H1 (cell line): ENCODE results near the gene GNAQ. TPM values are rescaled to one million over a fixed set of nuclear protein-coding genes. Genes with fewer than 3 reads are reported as not detected.

ENCODE experiments used
- CTCF ChIA-PET: fragments of 300-600 bp; sonication (Branson Sonifier 250); formaldehyde crosslinking; loops from one replicate; lab custom pipeline; 2021; ENCODE audit not compliant: partially characterized antibody; lab: Charles Lee
- POLR2A ChIA-PET: fragments of 300-600 bp; sonication (Branson Sonifier 250); formaldehyde crosslinking; loops from one replicate; lab custom pipeline; 2021; ENCODE audit warnings: inconsistent platforms; ENCODE audit not compliant: partially characterized antibody; lab: Charles Lee
- DNase-seq, 2 experiments: peaks; one replicate each; pipeline versions ENCODE4 v3.0.0 to v3.0.0-alpha.2; 2010 to 2022; ENCODE audit warnings: low spot score in 2 of 2, low read depth in 1 of 2, mixed read lengths in 1 of 2
- FAIRE-seq: peaks from 2 replicates; lab custom pipeline; 2011; peaks lifted over from hg19 to GRCh38; lab: Jason Lieb, UNC
- H2AFZ ChIP-seq: 2 replicates; pipeline ENCODE4 v1.8.1; 2012; ENCODE audit warnings: low read length, inconsistent platforms
- H2AK5ac ChIP-seq: 2 replicates; pipeline ENCODE4 v1.6.1; 2013; ENCODE audit warnings: low read depth, low read length
- H2BK120ac ChIP-seq: replicated peaks from 2 replicates; pipeline ENCODE3; 2013; ENCODE audit warnings: low read depth, low read length, inconsistent platforms
- H2BK12ac ChIP-seq: 2 replicates; pipeline ENCODE4 v1.6.1; 2013; ENCODE audit warnings: low read depth, low read length
- H2BK15ac ChIP-seq: 2 replicates; pipeline ENCODE4 v1.6.1; 2013; ENCODE audit warnings: low read length
- H2BK20ac ChIP-seq: 2 replicates; pipeline ENCODE4 v1.6.1; 2013; ENCODE audit warnings: low read length
- H2BK5ac ChIP-seq: 2 replicates; pipeline ENCODE4 v1.6.1; 2013; ENCODE audit warnings: low read depth, low read length
- H3K14ac ChIP-seq: 2 replicates; pipeline ENCODE4 v1.6.1; 2013; ENCODE audit warnings: inconsistent platforms; ENCODE audit not compliant: insufficient read length
- H3K18ac ChIP-seq: 2 replicates; pipeline ENCODE4 v1.6.1; 2013; ENCODE audit warnings: low read length; ENCODE audit errors: extremely low read depth
- H3K23ac ChIP-seq: 2 replicates; pipeline ENCODE4 v1.6.1; 2013; ENCODE audit warnings: inconsistent platforms; ENCODE audit not compliant: insufficient read length
- H3K23me2 ChIP-seq: 2 replicates; pipeline ENCODE4 v1.6.1; 2013; ENCODE audit warnings: low read depth, low read length
- H3K27ac ChIP-seq: 2 replicates; pipeline ENCODE4 v1.6.1; 2011; ENCODE audit warnings: low read depth, low read length, inconsistent platforms
- H3K27me3 ChIP-seq, 4 experiments: replicated peaks in 1 of 4; 1 replicate in 1 of 4; 2 replicates in 3 of 4; pipeline versions ENCODE4 v1.6.1 to v1.8.1; 2011 to 2013; ENCODE audit warnings: low read length in 3 of 4, mild to moderate bottlenecking in 3 of 4, inconsistent platforms in 2 of 4, mixed read lengths in 2 of 4, moderate library complexity in 1 of 4; ENCODE audit not compliant: control insufficient read depth in 3 of 4, insufficient read depth in 3 of 4; ENCODE audit errors: extremely low read depth in 1 of 4
- H3K36me3 ChIP-seq, 4 experiments: 2 replicates each; pipeline versions ENCODE4 v1.6.1 to v1.8.1; 2011 to 2013; ENCODE audit warnings: mild to moderate bottlenecking in 4 of 4, low read length in 3 of 4, moderate library complexity in 2 of 4, control low read depth in 1 of 4, inconsistent platforms in 1 of 4; ENCODE audit not compliant: insufficient read depth in 4 of 4, control insufficient read depth in 2 of 4
- H3K4ac ChIP-seq: replicated peaks from 2 replicates; pipeline ENCODE3; 2013; ENCODE audit warnings: low read length, low read depth, mixed read lengths, inconsistent platforms; ENCODE audit not compliant: insufficient read length
- H3K4me1 ChIP-seq, 4 experiments: replicated peaks in 1 of 4; 1 replicate in 1 of 4; 2 replicates in 3 of 4; pipeline versions ENCODE4 v1.6.1 to v1.8.1; 2011 to 2013; ENCODE audit warnings: low read length in 3 of 4, inconsistent platforms in 2 of 4, mixed read lengths in 1 of 4; ENCODE audit not compliant: insufficient read depth in 4 of 4, control insufficient read depth in 3 of 4
- H3K4me2 ChIP-seq, 2 experiments: 2 replicates each; pipeline versions ENCODE4 v1.6.1 to v1.8.1; 2011 to 2013; ENCODE audit warnings: low read depth in 2 of 2, low read length in 2 of 2, control low read depth in 1 of 2, inconsistent platforms in 1 of 2, mild to moderate bottlenecking in 1 of 2; ENCODE audit not compliant: insufficient read depth in 1 of 2
- H3K4me3 ChIP-seq, 4 experiments: fragments of 200-600, 300-600 bp in 1 of 4; sonication (generic), shearing (Covaris generic), sonication (Bioruptor Twin) in 1 of 4; 2 replicates each; pipeline versions ENCODE4 v1.5.1 to v1.8.1; 2011 to 2016; ENCODE audit warnings: low read length in 4 of 4, low read depth in 3 of 4, control low read depth in 2 of 4, inconsistent platforms in 2 of 4, mild to moderate bottlenecking in 2 of 4, mixed read lengths in 1 of 4, moderate library complexity in 1 of 4; ENCODE audit not compliant: insufficient read depth in 2 of 4; ENCODE audit errors: extremely low read depth in 1 of 4
- H3K56ac ChIP-seq: replicated peaks from 2 replicates; pipeline ENCODE3; 2013; ENCODE audit warnings: low read depth, mild to moderate bottlenecking, mixed read lengths, low read length, inconsistent platforms; ENCODE audit not compliant: insufficient read length
- H3K79me1 ChIP-seq: 2 replicates; pipeline ENCODE4 v1.6.1; 2013; ENCODE audit warnings: low read depth, low read length, control low read depth
- H3K79me2 ChIP-seq, 2 experiments: 2 replicates each; pipeline versions ENCODE4 v1.6.1 to v1.8.1; 2012 to 2013; ENCODE audit warnings: low read length in 2 of 2, mild to moderate bottlenecking in 2 of 2, inconsistent platforms in 1 of 2; ENCODE audit not compliant: insufficient read depth in 2 of 2, control insufficient read depth in 1 of 2
- H3K9ac ChIP-seq, 4 experiments: replicated peaks in 1 of 4; 1 replicate in 1 of 4; 2 replicates in 3 of 4; pipeline versions ENCODE4 v1.6.1 to v1.8.1; 2011 to 2013; ENCODE audit warnings: low read depth in 3 of 4, low read length in 3 of 4, control low read depth in 2 of 4, mild to moderate bottlenecking in 2 of 4, moderate library complexity in 2 of 4, inconsistent platforms in 1 of 4; ENCODE audit errors: extremely low read depth in 1 of 4
- H3K9me3 ChIP-seq, 2 experiments: 2 replicates each; pipeline versions ENCODE4 v1.6.1 to v1.8.1; 2012 to 2013; ENCODE audit warnings: mild to moderate bottlenecking in 2 of 2, moderate library complexity in 2 of 2, control low read depth in 1 of 2, inconsistent platforms in 1 of 2, low read depth in 1 of 2, low read length in 1 of 2, mixed read lengths in 1 of 2; ENCODE audit not compliant: insufficient read depth in 2 of 2
- H4K20me1 ChIP-seq, 2 experiments: replicated peaks in 1 of 2; 2 replicates each; pipeline versions ENCODE3 to v1.8.1; 2011 to 2013; ENCODE audit warnings: inconsistent platforms in 2 of 2, low read length in 2 of 2, mild to moderate bottlenecking in 1 of 2; ENCODE audit not compliant: insufficient read depth in 2 of 2, control insufficient read depth in 1 of 2
- H4K5ac ChIP-seq: 2 replicates; pipeline ENCODE4 v1.6.1; 2013; ENCODE audit warnings: low read length, low read depth, mixed read lengths, inconsistent platforms; ENCODE audit not compliant: insufficient read length
- H4K8ac ChIP-seq: 2 replicates; pipeline ENCODE4 v1.8.0; 2013; ENCODE audit warnings: mild to moderate bottlenecking, moderate library complexity, low read length, inconsistent platforms; ENCODE audit not compliant: insufficient read depth; ENCODE audit errors: extremely low read depth
- H4K91ac ChIP-seq: replicated peaks from 2 replicates; pipeline ENCODE3; 2013; ENCODE audit warnings: low read length, mixed read lengths, inconsistent platforms; ENCODE audit not compliant: insufficient read length
- CEBPB ChIP-seq: IDR thresholded peaks from 2 replicates; pipeline ENCODE4 v1.6.1; 2012; ENCODE audit warnings: low read depth, low read length
- CHD1 ChIP-seq: IDR thresholded peaks from 2 replicates; pipeline ENCODE4 v1.6.1; 2012; ENCODE audit warnings: low read depth, low read length, improper control_type of control experiment
- MAFK ChIP-seq: IDR thresholded peaks from 2 replicates; pipeline ENCODE4 v1.6.1; 2012; ENCODE audit warnings: low read depth, mild to moderate bottlenecking, improper control_type of control experiment, low read length
- POU5F1 ChIP-seq: IDR thresholded peaks from 2 replicates; pipeline ENCODE4 v1.6.1; 2011; ENCODE audit warnings: low read depth, mild to moderate bottlenecking, low read length, moderate library complexity
- SIN3A ChIP-seq, 2 experiments: IDR thresholded peaks in 1 of 2; conservative IDR thresholded peaks in 1 of 2; 2 replicates each; pipeline ENCODE4 v1.6.1; 2011 to 2012; ENCODE audit warnings: low read length in 2 of 2, improper control_type of control experiment in 1 of 2, low read depth in 1 of 2, mild to moderate bottlenecking in 1 of 2
- SP2 ChIP-seq: IDR thresholded peaks from 2 replicates; pipeline ENCODE4 v1.6.1; 2012; ENCODE audit warnings: mild to moderate bottlenecking, low read length, inconsistent platforms
- TAF1 ChIP-seq: IDR thresholded peaks from 2 replicates; pipeline ENCODE4 v1.6.1; 2011; ENCODE audit warnings: mild to moderate bottlenecking, low read depth, low read length
- WGBS, 2 experiments: shearing (Covaris generic) in 1 of 2; methylation state at CpG; one replicate each; pipeline versions ENCODE4 v1.1.6 to v1.1.7; 2013 to 2015; ENCODE audit warnings: low lambda C conversion rate in 2 of 2, mixed read lengths in 2 of 2, inconsistent platforms in 1 of 2, low coverage in 1 of 2, missing lambda C conversion rate in 1 of 2; ENCODE audit not compliant: insufficient replicate concordance in 2 of 2, insufficient coverage in 1 of 2, insufficient read length in 1 of 2; ENCODE audit errors: extremely low coverage in 1 of 2, missing lambda C conversion rate in 1 of 2; 5-methylcytosine and 5-hydroxymethylcytosine counted together
- long read RNA-seq, 2 experiments: library from RNA in 1 of 2; library from capped mRNA in 1 of 2; stranded (forward); transcript quantifications; one replicate each; pipeline ENCODE4 v2.0.0, GENCODE V29; 2021; ENCODE audit warnings: inconsistent platforms in 1 of 2
- polyA minus RNA-seq, 3 experiments: library from RNA; depleted of rRNA, polyadenylated mRNA; stranded (reverse); fragments of >200 nt; gene quantifications; 1 replicate in 2 of 3; 2 replicates in 1 of 3; pipeline ENCODE4 v1.2.3, GENCODE V29; 2011
- polyA plus RNA-seq, 7 experiments: library from polyadenylated mRNA; depleted of rRNA in 3 of 7; stranded (reverse) in 5 of 7; unstranded in 2 of 7; fragments of >200 nt in 5 of 7; fragments of 200-250 nt in 2 of 7; gene quantifications; 1 replicate in 5 of 7; 2 replicates in 1 of 7; 4 replicates in 1 of 7; pipeline versions ENCODE4 v1.2.1 to v1.2.3, GENCODE V29; 2011 to 2013; ENCODE audit warnings: missing spikeins in 2 of 7, mixed read lengths in 2 of 7
- total RNA-seq: library from RNA; stranded (reverse); fragmentation: NEBNext Ultra II Directional; extraction: Animal tissue kit (Norgen Biotek cat#: 25700); gene quantifications from 2 replicates; pipeline ENCODE4 v1.2.1, GENCODE V29; 2021

The GNAQ gene
- total RNA-seq (58.6 and 63.8 TPM in 2 replicates), polyA plus RNA-seq (2011; rRNA removed) (16.4 and 22.8 TPM in 2 replicates), polyA minus RNA-seq (2011; rRNA and poly(A)+ RNA removed) (93.6 and 106 TPM in 2 replicates)
- 18.8 TPM for polyA plus RNA-seq (2011; cell fraction: cytosol; rRNA removed)
- polyA plus RNA-seq (2011; cell fraction: nucleus; rRNA removed), result 20.1 TPM
- polyA plus RNA-seq (2012, experiment 1 of 2), result 22.8 to 37.7 TPM (median 30.2 TPM) in 4 replicates
- polyA plus RNA-seq (2012, experiment 2 of 2), result 2.3 TPM
- polyA plus RNA-seq (2013, experiment 1 of 2), result 33.6 TPM
- polyA plus RNA-seq (2013, experiment 2 of 2), result 28.9 TPM
- 28.7 TPM for polyA minus RNA-seq (2011; cell fraction: cytosol; rRNA and poly(A)+ RNA removed)
- polyA minus RNA-seq (2011; cell fraction: nucleus; rRNA and poly(A)+ RNA removed), result 63.2 TPM
- long read RNA-seq, experiment 1, full-length matches to known transcripts, result 3 of 36 reads
- long read RNA-seq, experiment 1, partial matches to known transcripts, result 5 of 36 reads
- long read RNA-seq, experiment 1, other reads (novel, unspliced or antisense), result 28 of 36 reads
- long read RNA-seq, experiment 2, partial matches to known transcripts, result 0 of 4 reads
- long read RNA-seq, experiment 2, other reads (novel, unspliced or antisense), result 4 of 4 reads

DNA sequence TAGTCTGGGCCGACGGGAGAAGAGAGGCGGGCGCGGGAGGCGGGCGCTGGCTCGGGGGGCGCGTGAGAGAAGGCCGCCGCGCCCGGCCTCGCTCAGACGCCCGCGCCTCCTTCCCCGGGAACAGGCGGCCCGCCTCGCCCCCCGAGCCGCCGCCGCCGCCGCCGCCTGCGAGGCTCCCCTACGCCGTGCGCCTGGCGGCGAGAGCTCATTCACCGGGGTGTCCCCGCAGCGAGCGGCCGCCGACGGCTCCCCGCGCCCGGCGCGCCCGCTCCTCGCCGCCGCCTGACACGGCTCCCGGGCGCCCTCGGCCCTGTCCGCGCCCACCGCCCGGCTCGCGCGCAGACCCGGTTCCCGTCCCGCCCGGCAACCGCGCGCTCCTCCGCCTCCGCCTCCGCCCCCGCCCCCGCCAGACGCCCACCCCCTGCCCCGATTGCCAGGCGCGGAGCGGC lies at the start of gene GNAQ:
TSS of gene GNAQ (minus strand) at position 368 of the 449 bp plus-strand sequence. CDS start 576 bp downstream, outside the sequence.
- Histone ChIP-seq H2BK15ac (no peak within 1 kb of the TSS), H3K4me3 (peak within 1 kb of the TSS; percentile 86 to 98 (median 90)), H3K9ac (peak within 1 kb of the TSS; percentile 69 to 95 (median 76)), H4K20me1 (peaks cover 2 to 3% of the 10 kb centered on the region in 2 experiments), H3K4me2 (peak within 1 kb of the TSS; percentile 91 to 95), H3K14ac (no peak within 1 kb of the TSS), H3K23ac (no peak within 1 kb of the TSS), H2BK12ac (no peak within 1 kb of the TSS), H3K56ac (peak within 1 kb of the TSS; percentile 42), H3K27me3 (no peaks in the 10 kb centered on the region), H3K23me2 (peaks cover 7% of the 10 kb centered on the region; the same call in 1 of the 2 replicates), H3K18ac (peak within 1 kb of the TSS; percentile 36), H2AK5ac (no peak within 1 kb of the TSS), H4K5ac (peak within 1 kb of the TSS; percentile 9), H4K91ac (peak within 1 kb of the TSS; percentile 56), H2AFZ (peak within 1 kb of the TSS; percentile 63; the same call in 1 of the 2 replicates), H2BK120ac (no peak within 1 kb of the TSS), H3K4me1 (peaks cover 0 to 8% (median 2%) of the 10 kb centered on the region in 4 experiments; a peak in 4 of 7 replicates), H3K36me3 (no peaks in the 10 kb centered on the region), H2BK20ac (no peak within 1 kb of the TSS), H3K79me2 (peaks cover 0 to 42% of the 10 kb centered on the region in 2 experiments; a peak in 3 of 4 replicates), H2BK5ac (no peak within 1 kb of the TSS), H3K27ac (peak within 1 kb of the TSS; percentile 84), H3K9me3 (no peaks in the 10 kb centered on the region), H4K8ac (peak within 1 kb of the TSS; percentile 89), H3K79me1 (peaks cover 4% of the 10 kb centered on the region), H3K4ac (no peak within 1 kb of the TSS)
- no peak for FAIRE-seq
- no peak for DNase-seq
- ChIA-PET CTCF (interaction anchor here (0.7 kb wide), 1 partner anchor 30 kb away, joined by 3 read pairs; no protein-coding TSS in a partner anchor), POLR2A (interaction anchor here (1.0 to 3.0 kb wide), 6 partner anchors 9 to 266 kb away, joined by 3 to 10 read pairs (median 6); partner anchors contain the start of gene PSAT1)
- WGBS, 2 experiments, result no CpG with 5 or more reads among the region's 79 CpGs
- TF ChIP-seq SIN3A (conservative IDR thresholded peaks at IDR 0.05 in 1 of 2, IDR thresholded peaks at IDR 0.05 in 1 of 2; ENCODE audit: low read depth in 1 of 2, low read length in 2 of 2) (0 out of 4 replicates have a peak, but pooled peaks of 1 of the 2 experiments have one; percentile 7), TAF1 (peak; percentile 5; the same call in 1 of the 2 replicates), CEBPB (no peak), POU5F1 (no peak), SP2 (no peak), CHD1 (no peak), MAFK (no peak)
